HL-60 (cell line): ENCODE data around the gene GAB2.

Source experiments
- DNase-seq, 2 experiments: peaks; one replicate each; pipeline ENCODE4 v3.0.0-alpha.2; 2010 to 2020; ENCODE audit warnings: low read depth in 1 of 2, low spot score in 1 of 2
- H3K27ac ChIP-seq: fragments of 250-450 bp; sonication (Bioruptor Pico); replicated peaks from 2 replicates; pipeline ENCODE4 v1.5.1; 2020; ENCODE audit warnings: mild to moderate bottlenecking, moderate library complexity
- H3K27me3 ChIP-seq: fragments of 250-450 bp; sonication (Bioruptor Pico); 2 replicates; pipeline ENCODE4 v1.5.1; 2021; ENCODE audit warnings: mild to moderate bottlenecking, moderate library complexity; ENCODE audit not compliant: insufficient read depth, poor library complexity, severe bottlenecking
- H3K4me3 ChIP-seq: replicated peaks from 2 replicates; pipeline ENCODE4 v1.5.1; 2011; ENCODE audit warnings: mild to moderate bottlenecking, control low read depth, low read length; ENCODE audit not compliant: insufficient read depth
- GABPA ChIP-seq: IDR thresholded peaks from 2 replicates; pipeline ENCODE4 v1.6.1; 2012; ENCODE audit warnings: low read depth
- POLR2AphosphoS5 ChIP-seq: IDR thresholded peaks from 2 replicates; pipeline ENCODE4 v1.6.1; 2012; ENCODE audit warnings: low read depth
- REST ChIP-seq: IDR thresholded peaks from 2 replicates; pipeline ENCODE4 v1.6.1; 2012; ENCODE audit warnings: low read depth; ENCODE audit not compliant: insufficient replicate concordance
- SPI1 ChIP-seq: IDR thresholded peaks from 2 replicates; pipeline ENCODE4 v1.6.1; 2012; ENCODE audit warnings: low read depth, mild to moderate bottlenecking, borderline replicate concordance
- TF ChIP-seq, protein P1 (sequence below): IDR thresholded peaks from one replicate; pipeline ENCODE4 v1.5.1; 2011; ENCODE audit warnings: low read length, control low read depth, inconsistent platforms; ENCODE audit not compliant: insufficient read depth

The GAB2 gene

GRCh38 chr11:78259777-78260487 is 157.7 kb downstream of the GAB2 start:
- Histone ChIP-seq H3K27ac (no peak overlapping the region), H3K27me3 (no peaks in the 10 kb centered on the region), H3K4me3 (no peak overlapping the region)
- TF ChIP-seq REST (no peak), GABPA (no peak), SPI1 (no peak), POLR2AphosphoS5 (no peak)
- TF ChIP-seq, protein P1, sequence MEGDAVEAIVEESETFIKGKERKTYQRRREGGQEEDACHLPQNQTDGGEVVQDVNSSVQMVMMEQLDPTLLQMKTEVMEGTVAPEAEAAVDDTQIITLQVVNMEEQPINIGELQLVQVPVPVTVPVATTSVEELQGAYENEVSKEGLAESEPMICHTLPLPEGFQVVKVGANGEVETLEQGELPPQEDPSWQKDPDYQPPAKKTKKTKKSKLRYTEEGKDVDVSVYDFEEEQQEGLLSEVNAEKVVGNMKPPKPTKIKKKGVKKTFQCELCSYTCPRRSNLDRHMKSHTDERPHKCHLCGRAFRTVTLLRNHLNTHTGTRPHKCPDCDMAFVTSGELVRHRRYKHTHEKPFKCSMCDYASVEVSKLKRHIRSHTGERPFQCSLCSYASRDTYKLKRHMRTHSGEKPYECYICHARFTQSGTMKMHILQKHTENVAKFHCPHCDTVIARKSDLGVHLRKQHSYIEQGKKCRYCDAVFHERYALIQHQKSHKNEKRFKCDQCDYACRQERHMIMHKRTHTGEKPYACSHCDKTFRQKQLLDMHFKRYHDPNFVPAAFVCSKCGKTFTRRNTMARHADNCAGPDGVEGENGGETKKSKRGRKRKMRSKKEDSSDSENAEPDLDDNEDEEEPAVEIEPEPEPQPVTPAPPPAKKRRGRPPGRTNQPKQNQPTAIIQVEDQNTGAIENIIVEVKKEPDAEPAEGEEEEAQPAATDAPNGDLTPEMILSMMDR = no peak
- no peak for DNase-seq

GRCh38 chr11:78257654-78258053 is 160.0 kb downstream of the GAB2 start:
- no peak for TF ChIP-seq REST
- TF ChIP-seq POLR2AphosphoS5 = no peak
- no peak for TF ChIP-seq SPI1
- no peak for TF ChIP-seq GABPA
- TF ChIP-seq, protein P1 = no peak
- H3K4me3 ChIP-seq = no peak overlapping the region

DNA sequence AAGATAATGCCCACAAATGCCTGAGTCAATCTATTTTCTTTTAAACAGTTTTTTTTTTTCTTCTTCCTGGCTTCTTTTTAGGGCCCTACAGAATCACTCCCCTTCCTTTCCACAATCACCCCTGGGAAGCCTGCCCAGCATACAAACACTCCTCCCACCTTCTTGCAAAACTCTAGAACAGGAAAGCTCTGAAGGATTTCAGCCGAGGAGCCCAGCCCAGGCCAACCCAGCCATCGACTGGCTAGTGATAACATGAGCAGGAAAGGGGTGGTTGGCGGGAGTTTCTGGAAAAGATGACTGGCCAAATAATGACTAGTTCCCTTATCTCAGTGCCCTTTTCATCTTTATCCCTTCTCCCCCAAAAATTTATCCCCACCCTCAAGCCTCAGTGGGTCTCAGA is 160.7 kb downstream of the GAB2 start:
- TF ChIP-seq SPI1 (no peak), POLR2AphosphoS5 (no peak), GABPA (no peak), REST (no peak)
- TF ChIP-seq, protein P1 = no peak
- Histone ChIP-seq H3K27me3 (no peaks in the 10 kb centered on the region), H3K27ac (no peak overlapping the region), H3K4me3 (no peak overlapping the region)
- no peak for DNase-seq

More at GRCh38 chr11:78257654-78258053, 160.0 kb downstream of the GAB2 start:
- DNase-seq = no peak
- Histone ChIP-seq H3K27ac (no peak overlapping the region), H3K27me3 (no peaks in the 10 kb centered on the region)
